ENCODE data around the gene ADAT3.
"Not testable (repeated sequence)": the region's sequence is repeated elsewhere in the genome, so short reads cannot be mapped to it uniquely, and the experiment has no call there.

ADAT3 gene

DNA sequence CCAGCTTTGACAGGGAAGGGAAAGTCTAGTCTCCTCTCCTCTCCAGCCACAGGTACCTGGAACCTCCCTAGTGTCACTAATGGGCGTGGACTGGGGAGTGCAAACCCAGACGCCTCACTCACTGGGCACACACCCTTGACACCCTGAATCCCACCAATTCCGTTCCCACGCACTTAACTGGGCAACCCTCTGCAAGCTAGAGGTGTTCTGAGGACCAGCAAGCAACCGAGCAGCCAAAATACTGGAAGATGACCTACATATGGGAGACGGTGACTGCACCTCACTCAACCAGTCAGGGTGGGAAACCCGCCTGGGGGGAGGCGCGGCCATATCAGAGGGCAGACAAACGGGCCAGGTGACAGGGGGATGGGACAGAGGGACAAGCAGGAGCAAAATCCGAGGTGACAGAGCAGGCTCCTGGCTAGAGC is 20.9 kb upstream of the ADAT3 start:
- peak; percentile 34 for DNase-seq

DNA sequence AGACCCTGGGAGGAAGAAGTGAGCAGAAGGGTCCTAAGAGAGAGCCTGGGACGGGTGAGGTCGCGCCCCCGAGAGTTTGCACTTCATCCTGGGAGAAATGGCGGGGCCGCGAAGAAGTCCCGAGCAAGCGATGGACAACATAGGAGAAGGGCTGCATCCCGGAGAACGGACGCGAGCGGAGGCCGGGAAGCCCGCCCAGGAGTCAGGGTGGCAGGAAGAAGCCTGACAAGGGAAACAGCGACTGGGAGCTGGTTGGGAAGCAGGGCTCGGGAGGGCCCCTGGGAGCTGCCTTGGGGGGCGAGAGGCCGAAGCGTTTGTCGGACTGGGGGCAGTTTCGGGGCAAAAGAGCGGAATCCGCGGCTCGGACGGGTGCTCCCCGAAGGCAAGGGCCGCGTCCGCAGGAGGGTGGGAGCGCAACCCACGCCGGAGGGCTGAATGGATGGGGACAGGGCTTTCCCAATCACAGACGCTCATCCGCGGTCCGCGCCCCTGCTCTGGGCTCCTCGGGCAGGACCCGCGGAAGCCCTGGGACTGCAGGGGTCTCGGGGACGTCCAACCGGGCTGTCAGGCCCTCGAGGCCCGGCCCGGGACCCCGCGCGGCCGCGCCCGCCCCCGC is 20.4 kb upstream of the ADAT3 start:
- DNase-seq: no peak

DNA sequence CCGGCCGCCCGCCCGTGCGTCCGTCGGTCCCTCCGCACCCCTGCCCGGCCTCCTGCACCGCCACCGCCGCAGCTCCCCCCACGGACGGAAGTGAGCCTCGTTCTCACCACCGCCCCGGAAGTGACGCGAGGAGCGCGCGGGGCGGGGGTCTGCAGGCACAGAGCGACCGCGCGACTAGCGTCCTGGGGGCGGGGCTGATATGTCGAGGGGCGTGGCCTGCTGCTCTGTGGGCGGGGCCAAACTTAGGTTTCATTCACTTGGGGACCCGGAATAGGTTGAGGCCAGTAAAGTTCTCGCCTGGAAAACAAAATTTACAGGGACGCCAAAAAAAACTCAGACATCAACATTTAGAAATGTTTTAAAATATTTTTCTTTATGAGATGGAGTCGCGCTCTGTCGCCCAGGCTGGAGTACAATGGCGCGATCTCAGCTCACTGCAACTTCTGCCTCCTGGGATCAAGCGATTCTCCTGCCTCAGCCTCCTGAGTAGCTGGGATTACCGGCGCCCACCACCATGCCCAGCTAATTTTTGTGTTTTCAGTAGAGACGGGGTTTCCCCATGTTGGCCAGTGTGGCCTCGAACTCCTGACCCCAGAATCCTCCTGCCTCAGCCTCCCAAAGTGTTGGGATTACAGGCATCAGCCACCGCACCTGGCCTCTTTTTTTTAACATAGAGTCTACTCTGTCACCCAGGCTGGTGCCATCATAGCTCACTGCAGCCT is 19.6 kb upstream of the ADAT3 start, which contains the start of gene ABHD17A:
Gene ABHD17A, minus strand, starts transcription at position 99 of the 722 bp plus-strand sequence. CDS start 3,930 bp downstream, outside the sequence.
- peak; percentile 96 for DNase-seq

DNA sequence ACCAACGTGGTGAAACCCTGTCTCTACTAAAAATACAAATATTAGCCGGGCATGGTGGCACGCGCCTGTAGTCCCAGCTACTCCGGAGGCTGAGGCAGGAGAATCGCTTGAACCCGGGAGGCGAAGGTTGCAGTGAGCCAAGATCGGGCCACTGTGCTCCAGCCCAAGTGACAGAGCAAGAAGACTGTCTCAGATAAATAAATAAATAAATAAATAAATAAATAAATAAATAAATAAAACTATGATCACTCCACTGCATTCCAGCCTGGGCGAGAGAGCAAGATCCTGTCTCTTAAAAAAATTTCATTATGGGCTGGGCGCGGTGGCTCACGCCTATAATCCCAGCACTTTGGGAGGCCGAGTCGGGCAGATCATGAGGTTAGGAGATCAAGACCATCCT is 18.8 kb upstream of the ADAT3 start:
- not testable (repeated sequence) for DNase-seq

DNA sequence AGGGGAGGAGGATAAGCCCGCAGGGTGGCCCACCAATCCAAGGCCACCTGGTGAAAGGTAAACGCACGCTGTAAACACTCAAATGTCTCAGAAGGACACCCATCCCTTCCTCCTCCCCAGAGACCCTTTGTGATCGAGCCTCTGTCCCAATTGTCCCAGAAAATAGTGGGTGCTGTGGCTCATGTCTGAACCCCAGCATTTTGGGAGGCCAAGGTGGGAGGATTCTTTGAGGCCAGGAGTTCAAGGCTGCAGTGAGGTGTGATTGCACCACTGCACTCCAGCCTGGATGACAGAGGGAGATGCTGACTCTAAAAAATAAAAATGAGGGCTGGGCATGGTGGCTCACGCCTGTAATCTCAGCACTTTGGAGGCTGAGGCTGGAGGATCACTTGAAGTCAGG is 16.8 kb upstream of the ADAT3 start:
- DNase-seq: no peak

DNA sequence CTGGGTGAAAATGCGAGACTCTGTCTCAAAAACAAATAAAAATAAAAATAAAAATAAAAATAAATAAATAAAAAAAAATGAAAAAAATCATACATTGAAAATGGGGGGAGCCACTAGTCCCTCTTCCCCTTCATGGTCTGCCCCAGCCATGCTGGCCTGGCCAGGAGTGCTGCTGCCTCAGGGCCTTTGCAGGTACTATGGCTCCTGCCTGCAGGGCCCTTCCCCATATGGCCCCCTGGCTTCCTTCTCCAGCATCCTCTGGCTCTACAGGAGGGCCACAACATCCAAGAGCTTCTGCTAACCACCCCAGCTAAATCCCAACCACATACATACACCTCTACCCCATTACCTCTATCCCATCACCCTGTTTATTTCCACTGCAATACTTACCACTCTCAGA is 15.3 kb upstream of the ADAT3 start:
- DNase-seq: no peak

DNA sequence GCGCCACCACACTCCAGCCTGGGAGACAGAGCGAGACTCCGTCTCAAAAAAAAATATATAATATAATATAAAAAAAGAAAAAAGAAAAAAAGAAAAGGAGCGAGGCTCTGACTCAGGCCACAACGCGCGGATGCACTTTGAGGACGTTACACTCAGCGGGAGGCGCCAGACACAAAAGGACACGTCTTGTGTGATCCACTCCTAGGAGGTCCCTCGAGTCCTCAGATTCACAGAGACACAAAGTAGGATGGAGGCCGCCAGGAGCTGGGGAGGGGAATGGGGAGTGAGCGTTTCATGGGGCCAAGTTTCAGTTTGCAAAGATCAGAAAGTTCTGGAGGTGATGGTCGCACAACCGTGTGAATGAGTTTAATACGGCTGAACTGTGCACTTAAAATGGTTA is 11.4 kb upstream of the ADAT3 start:
- DNase-seq: no peak

DNA sequence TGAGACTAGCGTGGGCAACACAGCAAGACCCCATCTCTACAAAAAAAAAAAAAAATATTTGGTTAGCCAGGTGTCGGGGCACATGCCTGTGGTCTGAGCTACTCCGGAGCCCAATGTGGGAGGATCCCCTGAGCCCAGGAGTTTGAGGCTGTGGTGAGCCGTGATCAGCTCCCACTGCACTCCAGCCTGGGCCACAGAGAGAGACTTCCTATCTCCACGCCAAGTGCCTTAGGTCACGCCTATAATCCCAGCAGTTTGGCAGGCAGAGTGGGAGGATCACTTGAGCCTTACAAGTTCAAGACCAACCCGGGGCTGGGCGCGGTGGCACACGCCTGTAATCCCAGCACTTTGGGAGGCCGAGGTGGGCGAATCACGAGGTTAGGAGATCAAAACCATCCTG is 8.7 kb upstream of the ADAT3 start:
- no peak for DNase-seq

DNA sequence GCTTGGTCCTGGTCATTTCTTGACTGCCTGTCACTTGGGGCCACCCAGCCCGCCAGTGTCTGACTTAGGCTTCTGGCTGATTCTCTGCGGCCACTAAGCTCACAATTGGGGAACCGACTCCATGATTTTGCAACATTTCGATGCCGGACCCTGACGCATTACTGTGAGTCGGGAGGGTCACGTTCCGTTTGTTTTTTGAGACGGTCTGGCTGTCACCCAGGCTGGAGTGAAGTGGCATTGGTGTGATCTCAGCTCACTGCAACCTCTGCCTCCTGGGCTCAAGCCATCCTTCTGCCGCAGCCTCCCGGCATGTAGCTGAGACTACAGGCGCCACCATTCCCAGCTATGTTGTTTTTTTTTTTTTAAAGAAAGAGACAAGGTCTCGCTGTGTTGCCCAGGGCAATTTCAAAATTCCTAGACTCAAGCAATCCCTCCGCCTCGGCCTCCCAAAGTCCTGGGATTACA is 3.2 kb upstream of the ADAT3 start:
- no peak for DNase-seq

DNA sequence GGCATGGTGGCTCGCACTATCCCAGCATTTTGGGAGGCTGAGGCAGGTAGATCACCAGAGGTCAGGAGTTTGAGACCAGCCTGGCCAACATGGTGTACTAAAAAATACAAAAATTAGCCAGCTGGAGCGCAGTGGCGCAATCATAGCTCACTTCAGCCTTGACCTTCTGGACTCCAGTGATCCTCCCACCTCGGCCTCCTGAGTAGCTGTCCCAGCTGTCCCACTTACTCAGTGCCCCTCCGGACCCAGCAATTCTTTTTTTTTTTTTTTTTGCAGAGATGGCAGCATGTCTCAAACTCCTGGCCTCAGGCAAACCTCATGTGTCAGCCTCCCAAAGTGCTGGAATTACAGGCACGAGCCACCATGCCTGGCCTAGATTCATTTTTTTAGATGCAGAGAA is 2.3 kb upstream of the ADAT3 start:
- DNase-seq: no peak

DNA sequence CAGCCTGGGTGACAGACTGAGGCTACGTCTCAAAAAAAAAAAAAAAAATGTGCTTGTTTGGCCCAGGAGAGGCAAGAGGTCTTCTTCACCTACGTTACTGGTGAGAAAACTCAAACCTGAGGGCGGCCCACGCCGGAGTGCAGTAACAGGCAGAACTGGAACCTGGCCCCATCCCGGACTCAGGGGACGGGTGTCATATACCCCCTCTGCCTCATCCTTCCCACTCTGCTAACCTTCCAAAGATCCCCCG is 414 bp upstream of the ADAT3 start:
- DNase-seq: no peak

DNA sequence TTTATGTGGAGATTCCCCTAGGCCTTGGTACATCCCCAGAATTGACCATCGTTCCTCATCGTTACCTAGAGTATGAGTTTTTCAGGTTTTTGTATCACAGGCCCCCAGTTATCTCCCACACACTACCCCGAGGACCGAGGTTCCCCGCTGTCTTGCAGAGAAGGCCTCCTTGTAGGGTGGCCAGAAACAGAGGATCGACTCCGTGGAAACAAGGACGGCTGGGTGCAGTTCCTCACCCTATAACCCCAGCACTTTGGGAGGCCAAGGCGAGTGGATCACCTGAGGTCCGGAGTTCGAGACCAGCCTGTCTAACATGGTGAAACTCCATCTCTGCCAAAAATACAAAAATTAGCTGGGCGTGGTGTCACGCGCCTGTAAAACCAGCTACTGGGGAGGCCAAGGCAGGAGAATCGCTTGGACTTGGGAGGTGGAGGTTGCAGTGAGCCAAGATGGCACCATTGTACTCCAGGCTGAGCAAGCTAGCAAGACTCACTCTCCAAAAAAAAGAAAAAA is 720 bp downstream of the ADAT3 start:
- no peak for DNase-seq

DNA sequence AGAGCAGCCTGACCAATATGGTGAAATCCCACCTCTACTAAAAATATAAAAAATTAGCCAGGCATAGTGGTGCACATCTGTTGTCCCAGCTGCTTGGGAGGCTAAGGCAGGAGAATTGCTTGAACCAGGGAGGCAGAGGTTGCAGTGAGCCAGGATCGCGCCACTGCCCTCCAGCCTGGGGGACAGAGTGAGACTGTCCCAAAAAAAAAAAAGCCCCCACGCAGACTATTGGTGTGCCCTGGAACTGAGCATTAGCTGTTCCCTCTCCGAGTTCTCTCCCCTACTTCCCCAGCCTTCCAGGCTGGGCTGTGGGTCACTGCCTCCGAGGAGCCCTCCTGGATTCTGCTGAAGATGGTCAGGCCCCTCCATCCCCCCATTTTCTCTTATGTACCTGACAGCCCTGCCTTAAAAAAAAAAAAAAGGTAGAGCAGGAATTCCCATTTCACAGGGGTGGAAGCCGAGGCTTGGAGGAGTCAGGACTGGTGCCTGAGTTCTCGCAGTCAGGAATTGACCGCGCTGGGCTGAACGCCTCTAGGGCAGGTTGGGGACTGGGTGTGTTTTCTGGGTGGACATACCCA is 1.9 kb downstream of the ADAT3 start:
- no peak for DNase-seq

DNA sequence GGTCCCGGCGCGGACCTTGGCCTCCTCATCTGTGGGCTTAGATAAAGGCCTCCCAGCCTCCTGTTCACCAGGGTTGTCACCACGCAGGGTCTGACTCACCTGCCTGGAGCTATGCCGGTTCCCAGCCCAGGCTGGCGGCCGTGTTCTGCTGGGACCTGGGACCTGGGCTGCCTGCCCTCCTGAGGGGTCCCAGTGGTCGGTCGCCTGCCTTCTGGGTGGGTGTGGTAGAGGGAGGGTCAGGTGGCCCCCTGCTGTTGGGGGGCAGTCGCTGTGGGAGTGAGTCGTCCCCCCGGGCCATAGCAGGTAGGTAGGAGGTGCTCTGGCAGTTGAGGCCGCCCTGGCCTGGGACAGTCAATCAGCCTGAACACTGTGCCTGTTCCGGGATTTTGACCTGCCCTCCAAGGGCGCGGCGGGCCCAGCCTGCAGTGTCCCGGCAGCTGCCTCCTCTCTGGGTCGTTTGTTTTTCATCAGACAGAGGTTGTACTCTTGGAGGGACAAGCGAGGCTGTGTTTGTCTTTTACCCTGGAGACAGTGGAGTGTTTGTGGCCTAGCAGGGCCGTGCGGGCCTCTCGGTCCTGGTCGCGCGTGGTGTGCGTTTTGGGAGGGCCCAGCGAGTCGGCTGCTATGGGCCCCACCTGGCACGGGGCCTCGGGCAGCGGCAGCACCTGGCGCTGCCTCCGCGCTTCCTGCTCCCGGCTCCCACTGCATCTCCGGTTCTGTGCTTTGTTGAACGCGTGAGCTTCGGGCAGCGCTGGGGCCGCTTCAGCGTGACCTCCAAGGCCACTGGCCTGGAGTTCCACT is 2.6 kb downstream of the ADAT3 start:
- no peak for DNase-seq

DNA sequence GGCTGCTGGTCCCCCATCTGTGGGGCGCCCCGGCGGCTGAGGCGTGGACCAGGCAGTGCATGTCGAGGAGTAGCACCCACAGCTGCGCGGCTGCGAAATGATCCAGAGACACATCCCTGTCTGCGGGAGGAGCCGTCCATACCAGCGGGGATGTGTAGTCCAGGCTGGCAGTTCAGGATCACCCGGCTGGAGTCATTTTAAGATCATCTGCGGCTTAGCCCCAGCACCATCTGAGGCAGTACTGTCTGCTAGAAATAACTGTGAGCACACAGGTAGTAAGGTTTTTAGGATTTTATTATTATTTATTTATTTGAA is 3.1 kb downstream of the ADAT3 start:
- no peak for DNase-seq

DNA sequence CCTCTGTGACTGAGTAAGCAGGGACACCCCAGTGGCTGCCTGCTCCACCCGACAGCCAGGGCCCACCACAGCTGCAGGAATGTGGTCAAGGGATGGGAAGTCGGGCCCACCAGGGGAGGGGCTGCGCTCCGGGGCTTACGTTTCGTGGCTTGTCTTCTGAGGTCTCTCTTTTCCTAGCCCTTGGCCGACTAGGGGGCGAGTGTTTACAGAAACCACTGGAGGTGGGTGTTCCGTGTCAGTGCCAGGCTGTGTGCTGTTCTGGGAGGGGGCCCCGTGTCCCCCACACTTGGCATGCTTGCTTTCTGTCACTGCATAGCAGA is 4.5 kb downstream of the ADAT3 start:
- no peak for DNase-seq

DNA sequence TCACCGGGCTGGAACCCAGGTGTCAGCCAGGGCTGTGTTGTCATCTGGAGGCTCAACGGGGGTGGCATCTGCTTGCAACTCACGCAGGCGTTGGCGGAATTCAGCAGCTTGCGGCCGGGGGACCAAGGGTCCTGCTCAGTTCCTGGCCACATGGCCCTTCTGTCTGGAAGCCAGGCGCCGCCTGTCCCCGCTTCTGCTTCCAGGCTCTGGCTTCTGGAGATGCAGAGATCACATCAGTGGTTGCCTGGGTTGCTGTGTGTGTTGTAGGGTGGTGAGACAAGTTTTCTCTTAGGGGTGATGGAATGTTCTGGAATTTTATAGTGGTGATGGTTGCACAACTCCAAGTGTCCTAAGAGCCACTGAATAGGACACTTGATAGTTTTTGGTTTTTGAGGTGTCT is 5.0 kb downstream of the ADAT3 start:
- no peak for DNase-seq

DNA sequence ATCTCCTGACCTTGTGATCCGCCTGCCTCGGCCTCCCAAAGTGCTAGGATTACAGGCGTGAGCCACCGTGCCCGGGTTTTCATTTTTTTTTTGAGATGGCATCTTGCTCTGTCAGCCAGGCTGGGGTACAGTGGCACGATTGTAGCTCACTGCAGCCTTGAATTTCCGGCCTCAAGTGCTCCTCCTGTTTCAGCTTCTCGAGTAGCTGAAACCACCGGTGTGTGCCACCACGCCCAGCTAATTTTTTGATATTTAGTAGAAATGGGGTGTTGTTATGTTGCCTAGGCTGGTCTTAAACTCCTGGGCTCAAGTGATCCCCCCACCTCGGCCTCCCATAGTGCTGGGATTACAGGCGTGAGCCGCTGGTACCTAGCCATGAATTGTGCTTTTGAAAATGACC is 5.9 kb downstream of the ADAT3 start:
- DNase-seq: no peak

DNA sequence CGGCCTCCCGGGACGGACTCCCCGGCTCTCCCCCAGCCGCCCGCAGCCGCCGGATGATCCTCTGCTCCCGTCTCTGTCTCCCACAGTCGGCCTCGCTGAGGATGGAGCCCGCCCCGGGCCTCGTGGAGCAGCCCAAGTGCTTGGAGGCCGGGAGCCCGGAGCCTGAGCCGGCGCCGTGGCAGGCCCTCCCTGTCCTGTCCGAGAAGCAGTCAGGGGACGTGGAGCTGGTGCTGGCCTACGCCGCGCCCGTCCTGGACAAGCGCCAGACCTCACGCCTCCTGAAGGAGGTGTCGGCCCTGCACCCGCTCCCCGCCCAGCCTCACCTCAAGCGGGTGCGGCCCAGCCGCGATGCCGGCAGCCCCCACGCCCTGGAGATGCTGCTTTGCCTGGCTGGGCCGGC is 6.8 kb downstream of the ADAT3 start:
- DNase-seq: no peak

DNA sequence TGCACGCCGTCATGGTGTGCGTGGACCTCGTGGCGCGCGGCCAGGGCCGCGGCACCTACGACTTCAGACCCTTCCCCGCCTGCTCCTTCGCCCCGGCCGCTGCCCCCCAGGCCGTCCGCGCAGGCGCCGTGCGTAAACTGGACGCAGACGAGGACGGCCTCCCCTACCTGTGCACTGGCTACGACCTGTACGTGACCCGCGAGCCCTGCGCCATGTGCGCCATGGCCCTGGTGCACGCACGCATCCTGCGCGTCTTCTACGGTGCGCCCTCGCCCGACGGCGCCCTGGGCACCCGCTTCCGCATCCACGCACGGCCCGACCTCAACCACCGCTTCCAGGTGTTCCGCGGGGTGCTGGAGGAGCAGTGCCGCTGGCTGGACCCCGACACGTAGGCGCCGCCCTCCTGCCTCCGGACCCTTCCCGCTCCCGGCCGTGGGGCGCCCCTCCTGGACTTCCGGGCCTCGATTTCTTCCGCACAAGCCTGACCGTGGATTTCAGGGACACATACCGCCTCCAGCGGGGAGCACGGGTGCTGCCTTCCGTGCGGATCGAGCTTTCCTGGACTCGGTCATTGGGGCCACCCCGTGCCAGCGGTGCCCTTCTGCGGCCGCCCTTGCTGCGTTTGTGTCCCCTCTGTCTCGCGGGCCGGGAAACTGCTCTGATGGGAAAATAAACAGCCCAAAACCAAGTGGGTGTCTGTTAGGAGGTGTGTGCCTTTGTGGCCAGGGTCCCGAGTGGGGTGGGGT is 7.7 kb downstream of the ADAT3 start:
- DNase-seq: no peak

DNA sequence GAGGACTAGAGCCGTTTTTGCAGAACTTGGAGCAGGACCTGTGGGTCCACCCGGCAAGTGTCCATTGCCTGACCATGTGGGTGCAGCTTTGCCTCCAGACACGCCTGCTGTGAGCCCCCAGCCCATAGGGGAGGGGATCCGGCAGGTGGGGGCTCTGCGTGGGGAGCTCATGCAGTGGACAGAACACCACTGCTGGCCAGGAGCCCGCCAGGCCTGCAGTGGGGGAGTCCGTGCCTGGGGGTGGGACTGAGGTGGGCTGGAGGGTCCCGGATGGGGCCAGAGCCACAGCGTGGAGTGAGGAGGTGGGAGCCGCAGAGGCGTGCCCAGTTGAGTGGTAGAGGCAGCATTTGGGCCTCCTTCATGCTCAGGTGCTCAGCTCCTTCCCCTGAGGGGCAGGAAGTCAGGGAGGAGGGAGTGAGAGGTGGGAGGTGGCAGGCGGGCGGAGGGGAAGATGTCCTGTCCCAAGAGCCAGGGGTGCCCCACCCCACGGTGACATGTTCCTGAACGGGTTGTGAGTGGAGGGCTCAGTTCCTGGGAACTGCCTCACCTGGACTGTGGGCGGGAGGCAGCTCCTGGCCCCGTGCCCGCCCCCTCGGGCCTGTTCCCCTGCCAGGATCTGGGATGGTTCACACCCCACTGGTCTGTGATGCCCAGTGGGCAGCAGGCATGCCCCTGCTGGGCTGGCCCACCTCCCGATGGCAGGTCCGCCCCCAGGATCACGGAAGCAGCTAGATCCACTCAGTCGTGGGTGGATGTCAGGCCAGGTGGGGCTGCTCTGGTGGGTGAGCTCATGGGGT is 8.8 kb downstream of the ADAT3 start:
- no peak for DNase-seq

DNA sequence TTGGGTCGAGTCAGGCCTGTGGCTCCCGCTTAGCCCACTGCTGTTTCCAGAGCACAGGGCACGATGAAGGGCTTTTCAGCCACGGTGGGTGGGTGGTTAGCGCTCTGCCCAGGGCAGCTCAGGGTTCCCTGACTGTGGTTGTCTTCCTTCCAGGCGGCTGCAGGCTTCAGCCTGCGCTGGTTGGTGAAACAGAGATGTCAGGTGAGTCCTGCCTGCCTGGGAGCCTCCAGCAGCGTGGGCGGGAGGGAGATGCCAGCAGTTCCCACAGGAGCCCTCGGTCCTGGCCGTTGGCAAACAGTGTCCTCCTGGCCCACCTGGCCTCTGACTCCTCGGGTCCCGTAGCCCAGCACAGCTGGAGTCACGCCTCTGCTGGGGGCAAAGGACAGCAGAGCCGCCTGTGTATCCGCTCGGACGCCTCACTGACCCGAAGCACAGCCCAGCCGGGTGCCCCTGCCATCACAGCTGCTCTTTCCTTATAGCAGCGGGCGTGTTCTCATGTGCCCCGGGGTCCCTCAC is 9.7 kb downstream of the ADAT3 start:
- no peak for DNase-seq

Data from activated naive CD4-positive, alpha-beta T cell treated with Interleukin-2 at 50 U/mL for 16 hours (primary cell).